ENCODE data around the gene C19orf12. TPM values are rescaled to one million over a fixed set of nuclear protein-coding genes. Genes with fewer than 3 reads are reported as not detected.
"Not testable (repeated sequence)": the region's sequence is repeated elsewhere in the genome, so short reads cannot be mapped to it uniquely, and the experiment has no call there.

Gene C19orf12
- total RNA-seq, 1 donor from 2014 or later, result 36.7 TPM

- DNase-seq (ENCODE audit: low read depth), result no peak
Measured at GRCh38 chr19:29677001-29677817, 37.9 kb downstream of the C19orf12 start.

DNA sequence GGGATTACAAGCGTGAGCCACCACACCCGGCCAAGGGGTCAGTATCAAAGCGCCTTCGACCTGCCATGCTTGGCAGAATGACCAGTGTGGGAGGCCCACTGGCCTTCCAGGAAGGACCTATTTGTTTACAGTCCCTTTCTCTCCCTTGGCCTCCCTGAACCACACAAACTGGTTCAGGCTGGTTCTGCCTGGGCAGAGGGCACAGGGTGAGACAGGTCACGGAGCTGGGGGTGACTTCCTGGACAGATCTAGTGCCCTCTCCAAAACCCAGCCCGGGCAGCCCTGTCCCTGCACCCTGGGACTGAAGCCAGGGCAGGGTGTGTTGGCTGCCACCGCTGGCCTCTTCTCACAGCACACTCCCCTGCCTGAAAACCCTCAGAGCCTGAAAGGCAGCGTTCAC lies 38.5 kb downstream of the C19orf12 start:
- DNase-seq (ENCODE audit: low read depth), result no peak

- no peak for DNase-seq (ENCODE audit: low read depth)
Measured at GRCh38 chr19:29675650-29676186, 39.3 kb downstream of the C19orf12 start.

GRCh38 chr19:29675120-29675649 lies 39.9 kb downstream of the C19orf12 start:
- DNase-seq (ENCODE audit: low read depth), result no peak

- DNase-seq (ENCODE audit: low read depth), result no peak
Measured at GRCh38 chr19:29674374-29675119, 40.5 kb downstream of the C19orf12 start.

DNA sequence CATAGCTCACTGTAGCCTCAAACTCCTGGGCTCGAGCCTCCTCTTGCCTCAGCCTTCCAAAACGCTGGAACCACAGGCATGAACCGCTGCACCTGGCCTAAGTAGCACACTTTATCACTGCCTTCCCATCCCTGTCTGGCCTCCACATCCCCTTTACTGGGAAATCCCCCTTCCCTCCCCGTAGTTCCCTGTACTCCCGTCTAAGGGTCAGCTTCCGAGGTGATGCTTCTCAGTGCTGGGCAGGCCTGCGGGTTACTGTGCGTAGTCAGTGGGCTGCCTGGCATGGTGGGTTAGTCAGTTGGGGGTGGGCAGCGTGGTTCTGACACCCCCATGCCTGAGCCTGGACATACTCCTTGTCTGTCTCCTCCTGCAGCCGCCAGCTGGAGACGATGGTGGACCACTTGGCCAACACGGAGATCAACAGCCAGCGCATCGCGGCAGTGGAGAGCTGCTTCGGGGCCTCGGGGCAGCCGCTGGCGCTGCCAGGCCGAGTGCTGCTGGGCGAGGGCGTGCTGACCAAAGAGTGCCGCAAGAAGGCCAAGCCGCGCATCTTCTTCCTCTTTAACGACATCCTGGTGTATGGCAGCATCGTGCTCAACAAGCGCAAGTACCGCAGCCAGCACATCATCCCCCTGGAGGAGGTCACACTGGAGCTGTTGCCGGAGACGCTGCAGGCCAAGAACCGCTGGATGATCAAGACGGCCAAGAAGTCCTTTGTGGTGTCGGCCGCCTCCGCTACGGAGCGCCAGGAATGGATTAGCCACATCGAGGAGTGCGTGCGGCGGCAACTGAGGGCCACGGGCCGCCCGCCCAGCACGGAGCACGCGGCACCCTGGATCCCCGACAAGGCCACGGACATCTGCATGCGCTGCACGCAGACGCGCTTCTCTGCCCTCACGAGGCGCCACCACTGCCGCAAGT lies 41.4 kb downstream of the C19orf12 start:
- DNase-seq (ENCODE audit: low read depth), result no peak

GRCh38 chr19:29672933-29673336 lies 42.1 kb downstream of the C19orf12 start:
- DNase-seq (ENCODE audit: low read depth), result no peak

DNA sequence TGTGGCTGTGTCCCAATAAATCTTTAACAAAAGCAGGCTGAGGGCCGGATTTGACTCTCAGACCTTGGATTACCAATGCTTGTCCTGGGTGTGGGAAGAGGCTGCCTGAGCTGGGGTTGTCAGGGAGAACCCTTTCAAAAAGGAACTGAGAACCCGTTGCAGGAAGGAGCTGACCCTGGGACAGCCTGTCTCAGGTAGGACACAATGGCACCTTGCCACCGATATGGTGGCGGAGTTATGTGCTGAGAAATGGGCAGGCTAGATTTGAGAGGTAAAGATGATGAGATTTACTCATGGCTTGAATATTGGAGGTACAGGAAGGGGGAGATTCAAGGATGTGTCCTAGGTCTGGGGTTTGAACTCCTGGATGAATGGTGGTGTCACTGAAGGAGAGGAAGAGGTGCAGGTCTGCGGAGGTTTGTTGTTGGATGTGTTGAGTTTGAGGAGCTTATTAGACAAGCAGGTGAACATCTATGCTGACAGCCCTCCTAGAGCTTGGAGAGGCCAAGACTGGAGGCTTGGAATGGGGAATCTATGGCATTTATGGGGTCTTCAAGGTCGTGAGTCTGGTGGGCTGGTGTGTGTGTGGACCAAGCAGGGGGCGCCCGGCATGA lies 42.6 kb downstream of the C19orf12 start:
- DNase-seq (ENCODE audit: low read depth), result no peak

GRCh38 chr19:29671393-29672160 lies 43.5 kb downstream of the C19orf12 start:
- peak; percentile 82 for DNase-seq (ENCODE audit: low read depth)

- not testable (repeated sequence) for DNase-seq (ENCODE audit: low read depth)
Measured at GRCh38 chr19:29671026-29671392, 44.1 kb downstream of the C19orf12 start.

DNA sequence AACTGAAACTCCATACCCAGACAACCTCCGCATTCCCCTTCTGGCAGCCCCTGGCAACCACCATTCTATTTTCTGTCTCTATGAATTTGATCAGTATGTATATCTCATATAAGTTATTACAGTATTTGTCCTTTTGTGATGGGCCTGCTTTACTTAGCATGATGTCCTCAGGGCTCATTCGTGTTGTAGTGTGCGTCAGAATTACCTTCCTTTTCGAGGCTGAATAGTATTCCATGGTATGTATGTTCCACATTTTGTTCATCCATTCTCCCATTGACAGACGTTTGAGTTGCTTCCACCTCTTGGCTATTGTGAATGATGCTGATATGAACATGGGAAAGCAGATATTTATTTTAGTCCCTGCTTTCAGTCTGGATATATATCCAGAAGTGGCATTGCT lies 44.8 kb downstream of the C19orf12 start:
- no peak for DNase-seq (ENCODE audit: low read depth)

GRCh38 chr19:29668746-29669609 lies 46.1 kb downstream of the C19orf12 start:
- no peak for DNase-seq (ENCODE audit: low read depth)

DNA sequence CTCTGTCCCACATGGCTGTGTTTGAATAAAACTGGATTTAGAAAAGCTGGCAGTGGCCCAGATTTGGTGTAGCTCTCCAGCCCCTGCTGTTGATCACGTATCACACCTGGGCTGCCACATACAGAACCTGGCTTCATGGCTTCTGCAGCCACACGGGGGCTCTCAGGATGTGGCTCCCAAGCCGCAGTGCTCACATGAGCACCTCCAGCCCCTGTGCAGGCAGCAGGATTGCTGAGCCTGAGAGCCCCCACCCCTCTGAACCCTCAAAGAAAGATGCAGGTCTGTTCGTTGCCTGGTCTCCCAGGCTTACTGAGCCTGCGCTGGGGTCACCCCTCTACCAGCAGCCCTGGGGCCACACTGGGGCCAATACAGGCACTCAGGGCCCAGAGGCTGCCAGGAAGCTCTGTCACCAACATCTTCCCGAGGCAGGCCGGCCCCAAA lies 47.1 kb downstream of the C19orf12 start:
- no peak for DNase-seq (ENCODE audit: low read depth)

DNA sequence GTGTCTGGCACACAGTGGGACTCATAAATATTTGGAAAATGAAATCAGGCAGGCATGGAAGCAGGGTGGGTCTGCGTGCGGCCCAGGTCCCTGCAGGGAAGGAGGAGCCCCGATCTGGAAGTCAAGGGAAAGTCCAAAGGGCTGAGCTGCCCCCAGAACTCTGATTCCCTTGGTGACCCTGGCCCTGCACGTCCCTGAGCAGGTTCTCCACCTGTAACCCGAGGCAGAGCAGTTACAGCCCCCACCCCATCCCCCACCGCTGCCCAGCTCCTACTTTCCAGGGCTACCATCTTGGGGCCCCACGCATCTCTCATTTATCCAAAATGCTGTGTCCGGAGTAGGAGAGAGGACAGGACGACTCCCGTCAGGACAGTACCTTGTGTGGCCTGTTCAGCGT lies 47.7 kb downstream of the C19orf12 start:
- no peak for DNase-seq (ENCODE audit: low read depth)

DNA sequence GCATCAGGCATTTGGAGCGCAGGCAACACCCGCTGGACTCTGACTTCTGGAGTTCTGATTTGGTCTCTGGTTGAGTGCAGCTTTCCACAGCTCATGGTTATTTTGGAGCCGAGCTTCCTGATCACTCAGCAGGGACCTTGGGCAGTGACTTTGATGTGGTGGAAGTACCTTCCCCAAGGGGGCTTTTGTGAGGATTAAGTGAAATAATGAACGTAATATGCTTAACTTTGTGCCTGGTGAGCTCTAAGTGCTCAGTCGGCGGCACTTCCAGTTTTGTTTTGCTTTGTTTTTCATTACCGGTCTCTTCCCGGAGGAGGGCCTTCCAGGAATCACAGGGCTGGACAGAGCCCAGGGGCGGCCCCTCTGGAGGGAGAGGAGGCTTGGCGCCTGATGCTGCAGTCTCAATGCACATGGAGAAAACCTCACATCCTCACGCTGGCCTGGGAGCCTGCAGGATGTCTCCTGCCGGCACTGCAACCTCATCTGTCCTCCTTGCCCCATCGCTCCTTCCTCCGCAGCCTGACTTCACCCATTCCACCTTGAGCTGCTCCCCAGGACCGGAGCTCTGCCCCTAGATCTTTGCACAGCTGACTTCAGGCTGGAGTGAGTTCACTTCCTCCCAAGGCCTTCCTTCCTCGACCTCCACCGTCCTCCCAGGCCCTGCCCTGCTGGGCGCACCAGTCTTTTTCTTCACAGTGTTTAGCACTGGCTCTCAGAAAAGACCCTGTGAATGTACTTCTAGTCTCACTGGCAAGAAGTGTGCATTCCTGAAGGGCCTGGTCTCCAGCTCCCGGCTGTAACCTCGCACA lies 48.3 kb downstream of the C19orf12 start:
- peak; percentile 42 for DNase-seq (ENCODE audit: low read depth)

GRCh38 chr19:29665826-29666577 lies 49.1 kb downstream of the C19orf12 start:
- no peak for DNase-seq (ENCODE audit: low read depth)

- peak; percentile 35 for DNase-seq (ENCODE audit: low read depth)
Measured at GRCh38 chr19:29665215-29665825, 49.7 kb downstream of the C19orf12 start, which contains the start of gene PLEKHF1. Gene PLEKHF1, plus strand, starts transcription at chr19:29665461. Its CDS starts 8,379 bp downstream, at chr19:29673840.

Measured in renal cortical epithelial cell (primary cell).